HepG2 (cell line): ENCODE data around the gene ZMPSTE24. TPM values are rescaled to one million over a fixed set of nuclear protein-coding genes. Genes with fewer than 3 reads are reported as not detected.

ENCODE experiments used
- ATAC-seq: fragments of 200-7000 bp; cut with Tn5 transposase; 3 replicates; pipeline ENCODE4 v1.9.1; 2020; ENCODE audit warnings: mild to moderate bottlenecking, moderate library complexity
- BruUV-seq: library from RNA; stranded (reverse); fragments of 400-500 nt; replicated peaks from 2 replicates; lab custom pipeline; 2021; lab: Mats Ljungman, UMichigan
- CTCF ChIA-PET: fragments of 300-600 bp; formaldehyde crosslinking; extraction: SDS; loops from one replicate; lab custom pipeline; 2021; ENCODE audit warnings: low total read pairs, inconsistent platforms, low intra/inter-chr PET ratio; lab: Yijun Ruan, JAX
- POLR2A ChIA-PET: fragments of 350-600 bp; sonication (Branson Sonifier 250); formaldehyde crosslinking; loops from one replicate; lab custom pipeline; 2020; ENCODE audit warnings: antibody characterized with exemption, inconsistent platforms; lab: Yijun Ruan, JAX
- DNase-seq: peaks from one replicate; pipeline ENCODE4 v3.0.0-alpha.2; 2015; ENCODE audit warnings: low spot score
- FAIRE-seq: peaks from 3 replicates; lab custom pipeline; 2011; peaks lifted over from hg19 to GRCh38; lab: Jason Lieb, UNC
- H2AFZ ChIP-seq: one replicate; pipeline ENCODE4 v1.6.1; 2011; ENCODE audit warnings: low read length, inconsistent platforms
- H3K27ac ChIP-seq: fragments of 300-600 bp; 3 replicates; pipeline ENCODE4 v1.8.0; 2011; ENCODE audit warnings: mixed run types, mild to moderate bottlenecking, mixed read lengths, low read length, inconsistent platforms; ENCODE audit not compliant: insufficient read depth; ENCODE audit errors: extremely low read length
- H3K27me3 ChIP-seq, 2 experiments: fragments of 200-600 bp in 1 of 2; 2 replicates in 1 of 2; 3 replicates in 1 of 2; pipeline versions ENCODE4 v1.6.0 to v1.8.0; 2011; ENCODE audit warnings: low read length in 2 of 2, mild to moderate bottlenecking in 2 of 2, moderate library complexity in 2 of 2, inconsistent platforms in 1 of 2; ENCODE audit not compliant: insufficient read depth in 2 of 2, control insufficient read depth in 1 of 2
- H3K36me3 ChIP-seq, 2 experiments: fragments of 200-600 bp in 1 of 2; replicated peaks in 1 of 2; 2 replicates in 1 of 2; 3 replicates in 1 of 2; pipeline versions ENCODE4 v1.5.1 to v1.8.0; 2011; ENCODE audit warnings: low read length in 2 of 2, inconsistent platforms in 1 of 2; ENCODE audit not compliant: insufficient read depth in 2 of 2, control insufficient read depth in 1 of 2
- H3K4me1 ChIP-seq: 2 replicates; pipeline ENCODE4 v1.5.1; 2012; ENCODE audit warnings: low read length, inconsistent platforms; ENCODE audit not compliant: insufficient read depth
- H3K4me2 ChIP-seq: 2 replicates; pipeline ENCODE4 v1.6.0; 2011; ENCODE audit warnings: low read depth, low read length, inconsistent platforms
- H3K4me3 ChIP-seq, 3 experiments: fragments of 200-600 bp in 1 of 3; sonication (generic), shearing (Covaris generic) in 1 of 3; replicated peaks in 1 of 3; 2 replicates each; pipeline ENCODE4 v1.5.1; 2011 to 2016; ENCODE audit warnings: low read length in 3 of 3, inconsistent platforms in 2 of 3, low read depth in 2 of 3, mild to moderate bottlenecking in 2 of 3, control low read depth in 1 of 3, mixed read lengths in 1 of 3; ENCODE audit not compliant: insufficient read depth in 1 of 3
- H3K79me2 ChIP-seq: one replicate; pipeline ENCODE4 v1.6.1; 2011; ENCODE audit warnings: low read length, inconsistent platforms; ENCODE audit not compliant: insufficient read depth
- H3K9ac ChIP-seq: 2 replicates; pipeline ENCODE4 v1.6.0; 2011; ENCODE audit warnings: mild to moderate bottlenecking, low read depth, low read length, inconsistent platforms; ENCODE audit not compliant: insufficient read depth
- H3K9me3 ChIP-seq: 2 replicates; pipeline ENCODE4 v1.5.1; 2012; ENCODE audit warnings: mild to moderate bottlenecking, low read length
- H4K20me1 ChIP-seq: 2 replicates; pipeline ENCODE4 v1.6.0; 2011; ENCODE audit warnings: inconsistent platforms, mild to moderate bottlenecking, low read length, moderate library complexity; ENCODE audit not compliant: insufficient read depth
- MAFF ChIP-seq: IDR thresholded peaks from 2 replicates; pipeline ENCODE4 v1.6.1; 2011; ENCODE audit warnings: low read depth, low read length, improper control_type of control experiment
- MAFK ChIP-seq, 2 experiments: IDR thresholded peaks in 1 of 2; conservative IDR thresholded peaks in 1 of 2; 2 replicates each; pipeline ENCODE4 v1.6.1; 2011; ENCODE audit warnings: improper control_type of control experiment in 2 of 2, low read length in 2 of 2
- RBM22 ChIP-seq: fragments of 200-400 bp; formaldehyde crosslinking; optimal IDR thresholded peaks from 2 replicates; pipeline ENCODE3; 2017; ENCODE audit warnings: mild to moderate bottlenecking, low read length, moderate library complexity
- SPEN ChIP-seq: sonication (generic); formaldehyde crosslinking; IDR thresholded peaks from 2 replicates; pipeline ENCODE4 v1.5.1; 2020; ENCODE audit warnings: low read depth, mild to moderate bottlenecking, missing genetic modification reagents
- ZNF17 ChIP-seq: sonication (generic); formaldehyde crosslinking; IDR thresholded peaks from 2 replicates; pipeline ENCODE4 v1.5.0; 2020; ENCODE audit warnings: mild to moderate bottlenecking, missing genetic modification reagents
- WGBS: methylation state at CpG from one replicate; pipeline ENCODE4 v1.1.6; 2017; ENCODE audit warnings: low lambda C conversion rate; 5-methylcytosine and 5-hydroxymethylcytosine counted together
- in situ Hi-C: cut with HindIII; loops from 2 replicates; pipeline ENCODE4 v1.10.0; 2017; ENCODE audit warnings: low pct_unique_long_range_greater_than_20kb; ENCODE audit not compliant: extremely low pct_ligation_motif_present
- intact Hi-C: fragments of 100-400 bp; cut with micrococcal nuclease; formaldehyde crosslinking; loops from one replicate; pipeline ENCODE4 v1.10.0; 2022; ENCODE audit not compliant: unreplicated experiment
- polyA plus RNA-seq, 8 experiments: library from polyadenylated mRNA; depleted of rRNA in 3 of 8; stranded (reverse) in 7 of 8; unstranded in 1 of 8; fragments of >200 nt; fragmentation: Illumina TruSeq in 4 of 8; extraction: Trizol in 4 of 8; gene quantifications; 2 replicates each; pipeline versions ENCODE4 v1.2.1 to v1.2.3, GENCODE V29; 2011 to 2016; ENCODE audit warnings: low read depth in 4 of 8, missing spikeins in 1 of 8, mixed read lengths in 1 of 8; ENCODE audit not compliant: insufficient read depth in 1 of 8
- total RNA-seq, 5 experiments: library from RNA; depleted of rRNA; stranded (reverse); fragments of >200 nt; fragmentation: Illumina TruSeq; extraction: Trizol; gene quantifications; 2 replicates each; pipeline ENCODE4 v1.2.3, GENCODE V29; 2016; ENCODE audit warnings: low read depth in 1 of 5

Gene ZMPSTE24
- total and polyA plus RNA-seq, 2 of the 13 experiments (the other 11 are each of a cell fraction or from before 2014, with no cell fraction given): 13.6 to 60.2 TPM

DNA sequence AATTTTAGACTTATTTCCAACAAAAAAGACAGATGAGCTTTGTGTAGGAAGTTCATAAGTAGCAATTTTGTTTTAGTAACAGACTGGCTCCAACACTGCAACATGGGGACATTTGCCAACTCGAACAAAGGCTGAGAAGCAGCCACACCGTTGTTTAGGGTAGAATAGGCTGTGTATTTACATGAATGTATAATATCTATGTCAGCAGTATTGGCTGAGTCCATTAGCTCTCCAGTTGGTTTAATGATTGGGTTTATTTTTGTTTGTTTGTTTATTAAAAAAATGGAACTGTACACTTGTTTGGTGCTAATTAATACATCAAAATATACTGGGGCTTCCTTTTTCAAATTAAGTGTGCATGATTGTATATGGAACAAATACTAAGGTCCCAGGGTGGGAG, 17.6 kb upstream of the ZMPSTE24 start:
- Histone ChIP-seq H3K4me2 (no peak overlapping the region), H3K4me3 (no peak overlapping the region), H3K79me2 (no peaks in the 10 kb centered on the region), H3K9ac (no peak overlapping the region), H3K9me3 (no peaks in the 10 kb centered on the region), H3K27ac (no peak overlapping the region), H4K20me1 (no peaks in the 10 kb centered on the region), H2AFZ (no peak overlapping the region), H3K36me3 (peaks cover 17 to 50% of the 10 kb centered on the region in 2 experiments), H3K4me1 (peaks cover 21% of the 10 kb centered on the region), H3K27me3 (no peaks in the 10 kb centered on the region)
- intact Hi-C loops: no loop called here
- WGBS: 93% methylated on average over 2 of the region's 2 CpGs
- POLR2A ChIA-PET: no interaction called here
- in situ Hi-C loops: no loop called here
- CTCF ChIA-PET: no interaction called here
- FAIRE-seq: no peak
- no peak for DNase-seq
- BruUV-seq: no TSS peak
- TF ChIP-seq RBM22 (peak; percentile 43), MAFK (conservative IDR thresholded peaks at IDR 0.05 in 1 of 2, IDR thresholded peaks at IDR 0.05 in 1 of 2; ENCODE audit: low read length in 2 of 2) (peak; percentile 52 to 70), SPEN (CRISPR knock-in tag) (no peak), MAFF (0 out of 2 replicates have a peak, but pooled peaks have one; percentile 41)
- no peak for ATAC-seq

DNA sequence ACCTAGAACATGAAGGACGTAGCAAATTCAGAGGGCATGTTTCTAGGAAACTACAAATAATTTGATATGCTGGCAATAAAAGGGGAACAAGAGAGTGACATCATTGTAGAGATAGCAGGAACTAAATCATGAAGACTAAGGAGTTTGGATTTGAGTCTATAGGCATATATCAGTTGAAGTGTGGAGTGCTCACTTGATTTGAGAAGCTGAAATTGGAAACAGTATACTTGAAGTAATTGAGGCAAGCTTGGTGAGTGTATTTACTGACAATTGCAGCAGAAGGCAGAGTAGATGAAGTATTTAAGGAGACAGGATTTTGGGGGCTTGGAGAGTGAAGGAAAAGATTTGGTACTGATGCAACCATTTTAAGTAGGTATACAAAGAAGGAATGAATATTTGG, 16.7 kb upstream of the ZMPSTE24 start:
- Histone ChIP-seq H3K4me2 (no peak overlapping the region), H3K4me1 (peaks cover 25% of the 10 kb centered on the region), H3K4me3 (no peak overlapping the region), H3K27me3 (no peaks in the 10 kb centered on the region), H3K36me3 (peaks cover 15 to 40% of the 10 kb centered on the region in 2 experiments), H3K27ac (no peak overlapping the region)
- no peak for DNase-seq
- WGBS: 92% methylated on average over 1 of the region's 1 CpG
- POLR2A ChIA-PET: interaction anchor here (1.6 kb wide), 1 partner anchor 16 kb away, joined by 4 read pairs; the partner anchor contains the start of gene ZMPSTE24
- TF ChIP-seq RBM22 (peak; percentile 80), ZNF17 (no peak)
- TF ChIP-seq, all 625 proteins: peak for 1
- CTCF ChIA-PET: no interaction called here
- ATAC-seq: no peak
- Histone ChIP-seq H3K79me2 (no peaks in the 10 kb centered on the region), H3K9ac (no peak overlapping the region), H4K20me1 (no peaks in the 10 kb centered on the region), H2AFZ (no peak overlapping the region), H3K9me3 (no peaks in the 10 kb centered on the region)
- in situ Hi-C loops (no loop called here), intact Hi-C loops (no loop called here)
- no peak for FAIRE-seq
- BruUV-seq: no TSS peak
